ENCODE results near the gene FGF6. TPM values are rescaled to one million over a fixed set of nuclear protein-coding genes. Genes with fewer than 3 reads are reported as not detected.

The FGF6 gene
- total RNA-seq, 1 donor from 2014 or later: not detected

- DNase-seq (ENCODE audit: low read depth in 2 of 2): no peak
These were observed 1.5 kb upstream of the FGF6 start for GRCh38 chr12:4447151-4447550.

GRCh38 chr12:4446335-4446734, 720 bp upstream of the FGF6 start:
- no peak for DNase-seq (ENCODE audit: low read depth in 2 of 2)

GRCh38 chr12:4444031-4444430, 1.6 kb downstream of the FGF6 start:
- DNase-seq (ENCODE audit: low read depth in 2 of 2): no peak

GRCh38 chr12:4443616-4444015, 2.0 kb downstream of the FGF6 start:
- no peak for DNase-seq (ENCODE audit: low read depth in 2 of 2)

GRCh38 chr12:4441355-4442335, 4.0 kb downstream of the FGF6 start:
- DNase-seq (ENCODE audit: low read depth in 2 of 2): no peak

- no peak for DNase-seq (ENCODE audit: low read depth in 2 of 2)
These were observed 5.3 kb downstream of the FGF6 start for GRCh38 chr12:4440187-4440941.

GRCh38 chr12:4439736-4440135, 5.9 kb downstream of the FGF6 start:
- no peak for DNase-seq (ENCODE audit: low read depth in 2 of 2)

- DNase-seq (ENCODE audit: low read depth in 2 of 2): no peak
These were observed 6.6 kb downstream of the FGF6 start for GRCh38 chr12:4438834-4439596.

GRCh38 chr12:4435537-4435936, 10.1 kb downstream of the FGF6 start:
- no peak for DNase-seq (ENCODE audit: low read depth in 2 of 2)

- no peak for DNase-seq (ENCODE audit: low read depth in 2 of 2)
These were observed 10.7 kb downstream of the FGF6 start for GRCh38 chr12:4434706-4435425.

GRCh38 chr12:4434301-4434700, 11.3 kb downstream of the FGF6 start:
- DNase-seq (ENCODE audit: low read depth in 2 of 2): no peak

- DNase-seq (ENCODE audit: low read depth in 2 of 2): no peak
These were observed 11.9 kb downstream of the FGF6 start for GRCh38 chr12:4433745-4434058.

GRCh38 chr12:4432878-4433744, 12.5 kb downstream of the FGF6 start:
- DNase-seq (ENCODE audit: low read depth in 2 of 2): no peak

GRCh38 chr12:4431866-4432265, 13.7 kb downstream of the FGF6 start:
- no peak for DNase-seq (ENCODE audit: low read depth in 2 of 2)

- DNase-seq (ENCODE audit: low read depth in 2 of 2): no peak
These were observed 14.2 kb downstream of the FGF6 start for GRCh38 chr12:4431436-4431835.

- no peak for DNase-seq (ENCODE audit: low read depth in 2 of 2)
These were observed 21.2 kb downstream of the FGF6 start for GRCh38 chr12:4424422-4424821.

- no peak for DNase-seq (ENCODE audit: low read depth in 2 of 2)
These were observed 22.0 kb downstream of the FGF6 start for GRCh38 chr12:4423528-4424195.

- no peak for DNase-seq (ENCODE audit: low read depth in 2 of 2)
These were observed 22.6 kb downstream of the FGF6 start for GRCh38 chr12:4422985-4423384.

- peak; percentile 9 to 44 for DNase-seq (ENCODE audit: low read depth in 2 of 2)
These were observed 24.0 kb downstream of the FGF6 start for GRCh38 chr12:4421590-4422031.
